ENCODE results near the gene MALAT1.

GRCh38 chr11:65547446-65548125, 48.7 kb downstream of the MALAT1 start:
- no peak for TF ChIP-seq CTCF (IDR thresholded peaks at IDR 0.05)
- TF ChIP-seq POLR2AphosphoS5 (IDR thresholded peaks at IDR 0.05) = no peak
- TF ChIP-seq EP300 (IDR thresholded peaks at IDR 0.05) = no peak
- no peak for TF ChIP-seq POLR2A (IDR thresholded peaks at IDR 0.05)
